GM18858 (cell line): Measurements from ENCODE around the gene CZIB.
A peak's percentile ranks its signal among the peaks of the same experiment; 100 is the strongest.

Experiments used
- ATAC-seq: cut with Tn5 transposase; IDR thresholded peaks from one replicate; pipeline ENCODE4 v1.9.1; 2021; ENCODE audit not compliant: unreplicated experiment

The CZIB gene

GRCh38 chr1:53220171-53220961, at the start of gene CZIB:
CZIB (minus strand) TSS chr1:53220634; CDS start chr1:53220575, 59 bp downstream.
- peak; percentile 90 for ATAC-seq

GRCh38 chr1:53270107-53270506, 49.7 kb upstream of the CZIB start:
- no peak for ATAC-seq

GRCh38 chr1:53267761-53268160, 47.3 kb upstream of the CZIB start:
- no peak for ATAC-seq

GRCh38 chr1:53266038-53266437, 45.6 kb upstream of the CZIB start:
- no peak for ATAC-seq

GRCh38 chr1:53265581-53265980, 45.1 kb upstream of the CZIB start:
- ATAC-seq, result no peak

- no peak for ATAC-seq
These were observed 43.6 kb upstream of the CZIB start for GRCh38 chr1:53264048-53264447.

- no peak for ATAC-seq
These were observed 41.6 kb upstream of the CZIB start for GRCh38 chr1:53262000-53262399.

GRCh38 chr1:53260631-53261247, 40.3 kb upstream of the CZIB start:
- ATAC-seq, result no peak

- peak; percentile 74 for ATAC-seq
These were observed 39.5 kb upstream of the CZIB start for GRCh38 chr1:53259932-53260331.

GRCh38 chr1:53258216-53258615, 37.8 kb upstream of the CZIB start:
- ATAC-seq, result no peak

GRCh38 chr1:53257454-53258081, 37.1 kb upstream of the CZIB start:
- ATAC-seq, result no peak

GRCh38 chr1:53256511-53257453, 36.3 kb upstream of the CZIB start:
- no peak for ATAC-seq

GRCh38 chr1:53255031-53255430, 34.6 kb upstream of the CZIB start:
- ATAC-seq, result no peak

GRCh38 chr1:53254011-53254640, 33.7 kb upstream of the CZIB start:
- no peak for ATAC-seq

- ATAC-seq, result no peak
These were observed 29.9 kb upstream of the CZIB start for GRCh38 chr1:53250325-53250724.

GRCh38 chr1:53249706-53250105, 29.3 kb upstream of the CZIB start:
- no peak for ATAC-seq

GRCh38 chr1:53246261-53247134, 26.1 kb upstream of the CZIB start:
- no peak for ATAC-seq

- ATAC-seq, result no peak
These were observed 23.7 kb upstream of the CZIB start for GRCh38 chr1:53244141-53244540.

GRCh38 chr1:53242381-53242780, 21.9 kb upstream of the CZIB start:
- no peak for ATAC-seq

GRCh38 chr1:53241828-53242227, 21.4 kb upstream of the CZIB start:
- ATAC-seq, result no peak
